Keratinocyte (primary cell): ENCODE results near the gene MTX2. TPM values are rescaled to one million over a fixed set of nuclear protein-coding genes. Genes with fewer than 3 reads are reported as not detected.

Source experiments
- DNase-seq: peaks from one replicate; pipeline ENCODE4 v3.0.0-alpha.2; 2011; ENCODE audit warnings: low read depth, missing footprints, low spot score
- FAIRE-seq: peaks from 2 replicates; lab custom pipeline; 2011; peaks lifted over from hg19 to GRCh38; lab: Jason Lieb, UNC
- H2AFZ ChIP-seq: 2 replicates; pipeline ENCODE4 v1.6.0; 2012; ENCODE audit warnings: low read length, control low read depth, inconsistent platforms; ENCODE audit not compliant: control insufficient read depth
- H3K27ac ChIP-seq: 2 replicates; pipeline ENCODE4 v1.5.1; 2011; ENCODE audit warnings: low read length; ENCODE audit not compliant: control insufficient read depth, insufficient read depth
- H3K27me3 ChIP-seq: 3 replicates; pipeline ENCODE4 v1.6.0; 2011; ENCODE audit warnings: low read length; ENCODE audit not compliant: control insufficient read depth, insufficient read depth; ENCODE audit errors: extremely low read depth
- H3K36me3 ChIP-seq, 2 experiments: 2 replicates in 1 of 2; 3 replicates in 1 of 2; pipeline ENCODE4 v1.5.1; 2011; ENCODE audit warnings: low read length in 2 of 2, mild to moderate bottlenecking in 1 of 2; ENCODE audit not compliant: control insufficient read depth in 2 of 2, insufficient read depth in 2 of 2; ENCODE audit errors: extremely low read depth in 1 of 2
- H3K4me1 ChIP-seq: 3 replicates; pipeline ENCODE4 v1.5.1; 2011; ENCODE audit warnings: low read length; ENCODE audit not compliant: control insufficient read depth, insufficient read depth; ENCODE audit errors: extremely low read depth
- H3K4me2 ChIP-seq: 3 replicates; pipeline ENCODE4 v1.6.0; 2011; ENCODE audit warnings: low read depth, low read length; ENCODE audit not compliant: control insufficient read depth, insufficient read depth; ENCODE audit errors: extremely low read depth
- H3K4me3 ChIP-seq, 3 experiments: fragments of 200-600 bp in 1 of 3; sonication (generic) in 1 of 3; 2 replicates in 2 of 3; 3 replicates in 1 of 3; pipeline ENCODE4 v1.5.1; 2011 to 2016; ENCODE audit warnings: low read length in 3 of 3, mild to moderate bottlenecking in 3 of 3, control low read depth in 2 of 3, inconsistent platforms in 1 of 3, low read depth in 1 of 3, mixed read lengths in 1 of 3, mixed run types in 1 of 3, moderate library complexity in 1 of 3; ENCODE audit not compliant: control insufficient read depth in 2 of 3, insufficient read depth in 2 of 3; ENCODE audit errors: extremely low read depth in 1 of 3
- H3K79me2 ChIP-seq: 2 replicates; pipeline ENCODE4 v1.6.0; 2012; ENCODE audit warnings: low read length; ENCODE audit not compliant: control insufficient read depth, insufficient read depth
- H3K9ac ChIP-seq: 3 replicates; pipeline ENCODE4 v1.6.0; 2011; ENCODE audit warnings: low read length; ENCODE audit not compliant: control insufficient read depth, insufficient read depth; ENCODE audit errors: extremely low read depth
- H3K9me1 ChIP-seq: 3 replicates; pipeline ENCODE4 v1.6.0; 2011; ENCODE audit warnings: low read length; ENCODE audit not compliant: control insufficient read depth, insufficient read depth; ENCODE audit errors: extremely low read depth
- H3K9me3 ChIP-seq: 2 replicates; pipeline ENCODE4 v1.5.1; 2012; ENCODE audit warnings: low read depth, low read length; ENCODE audit not compliant: control insufficient read depth
- H4K20me1 ChIP-seq: 3 replicates; pipeline ENCODE4 v1.6.0; 2011; ENCODE audit warnings: low read length; ENCODE audit not compliant: control insufficient read depth, insufficient read depth; ENCODE audit errors: extremely low read depth
- CTCF ChIP-seq, 3 experiments: IDR thresholded peaks in 1 of 3; conservative IDR thresholded peaks in 1 of 3; optimal IDR thresholded peaks in 1 of 3; 2 replicates in 2 of 3; 3 replicates in 1 of 3; pipeline versions ENCODE3 to v1.5.1; 2011; ENCODE audit warnings: low read length in 3 of 3, mild to moderate bottlenecking in 3 of 3, moderate library complexity in 2 of 3, control low read depth in 1 of 3, inconsistent platforms in 1 of 3; ENCODE audit not compliant: insufficient read depth in 2 of 3; ENCODE audit errors: extremely low read depth in 1 of 3
- EZH2 ChIP-seq: IDR thresholded peaks from one replicate; pipeline ENCODE4 v1.6.1; 2012; ENCODE audit warnings: inconsistent platforms, mild to moderate bottlenecking, low read length, moderate library complexity
- dilution Hi-C: fragments of 300-500 bp; cut with MboI; formaldehyde crosslinking; loops from one replicate; pipeline ENCODE4 v1.7.0; 2020; ENCODE audit warnings: low sequenced_read_pairs; ENCODE audit not compliant: extremely low pct_ligation_motif_present
- polyA plus RNA-seq, 5 experiments: library from polyadenylated mRNA; depleted of rRNA in 3 of 5; stranded (reverse) in 3 of 5; stranded (forward) in 1 of 5; unstranded in 1 of 5; fragments of >200 nt; gene quantifications; 1 replicate in 1 of 5; 2 replicates in 3 of 5; 3 replicates in 1 of 5; pipeline versions ENCODE4 v1.2.1 to v1.2.3, GENCODE V29; 2011 to 2012; ENCODE audit warnings: missing spikeins in 2 of 5, low read depth in 1 of 5, low replicate concordance in 1 of 5

The MTX2 gene
- polyA plus RNA-seq, 1 donor (not counting 4 experiments of a cell fraction or from before 2014, with no cell fraction given): 60.3 TPM

GRCh38 chr2:176270100-176270750 is 983 bp downstream of the MTX2 start:
- FAIRE-seq: no peak
- H3K9me1 ChIP-seq: peaks cover 4% of the 10 kb centered on the region
- H4K20me1 ChIP-seq: peaks cover 2% of the 10 kb centered on the region
- no peaks in the 10 kb centered on the region for H3K9me3 ChIP-seq
- peak overlapping the region; percentile 80 for H3K4me2 ChIP-seq
- H2AFZ ChIP-seq: peak overlapping the region; percentile 98
- H3K27me3 ChIP-seq: no peaks in the 10 kb centered on the region
- peak overlapping the region; percentile 83 for H3K27ac ChIP-seq
- H3K9ac ChIP-seq: peak overlapping the region; percentile 85
- H3K79me2 ChIP-seq: peaks cover 38% of the 10 kb centered on the region
- H3K4me1 ChIP-seq: peaks cover 5% of the 10 kb centered on the region
- H3K4me3 ChIP-seq: peak overlapping the region; percentile 82 to 96 (median 87)
- dilution Hi-C loops: no loop called here
- no peak for TF ChIP-seq EZH2
- no peak for TF ChIP-seq CTCF (optimal IDR thresholded peaks at IDR 0.05 in 1 of 3, IDR thresholded peaks at IDR 0.05 in 1 of 3, conservative IDR thresholded peaks at IDR 0.05 in 1 of 3; ENCODE audit: extremely low read depth in 1 of 3, insufficient read depth in 2 of 3, low read length in 3 of 3)
- DNase-seq: no peak
- H3K36me3 ChIP-seq: peaks cover 0 to 3% of the 10 kb centered on the region in 2 experiments

- Histone ChIP-seq H3K27me3 (no peaks in the 10 kb centered on the region), H4K20me1 (peaks cover 2% of the 10 kb centered on the region), H3K4me1 (peaks cover 5% of the 10 kb centered on the region), H3K4me3 (no peak overlapping the region), H3K4me2 (no peak overlapping the region), H3K36me3 (peaks cover 0 to 3% of the 10 kb centered on the region in 2 experiments), H3K9me3 (no peaks in the 10 kb centered on the region), H3K79me2 (peaks cover 41% of the 10 kb centered on the region), H3K27ac (no peak overlapping the region), H2AFZ (no peak overlapping the region), H3K9me1 (peaks cover 4% of the 10 kb centered on the region), H3K9ac (no peak overlapping the region)
- dilution Hi-C loops: no loop called here
- FAIRE-seq (no peak), DNase-seq (no peak)
- TF ChIP-seq CTCF (optimal IDR thresholded peaks at IDR 0.05 in 1 of 3, IDR thresholded peaks at IDR 0.05 in 1 of 3, conservative IDR thresholded peaks at IDR 0.05 in 1 of 3; ENCODE audit: extremely low read depth in 1 of 3, insufficient read depth in 2 of 3, low read length in 3 of 3): no peak
- no peak for TF ChIP-seq EZH2
These were observed 3.7 kb downstream of the MTX2 start for GRCh38 chr2:176272870-176273459.
